OCI-LY1 (cell line): ENCODE measurements around the gene MOCS1.

Experiments used
- CTCF ChIP-seq: fragments of 200-600 bp; sonication (generic), shearing (Covaris generic); IDR thresholded peaks from 2 replicates; pipeline ENCODE4 v1.5.1; 2017; ENCODE audit warnings: mild to moderate bottlenecking, antibody characterized with exemption, low read length, moderate library complexity, mixed read lengths
- EZH2 ChIP-seq: fragments of 200-600 bp; sonication (generic), shearing (Covaris generic); IDR thresholded peaks from 2 replicates; pipeline ENCODE4 v1.8.0; 2017; ENCODE audit warnings: borderline replicate concordance, mixed run types, mild to moderate bottlenecking, antibody characterized with exemption, low read length, moderate library complexity, mixed read lengths

GRCh38 chr6:39901670-39902069 is 32.6 kb downstream of the MOCS1 start:
- no peak for TF ChIP-seq EZH2
- TF ChIP-seq CTCF = no peak
